Naive thymus-derived CD4-positive, alpha-beta T cell (primary cell): ENCODE results near the gene FCGR2B. TPM values are rescaled to one million over a fixed set of nuclear protein-coding genes. Genes with fewer than 3 reads are reported as not detected.
"Not testable (repeated sequence)": the region's sequence is repeated elsewhere in the genome, so short reads cannot be mapped to it uniquely, and the experiment has no call there.

ENCODE experiments used
- ATAC-seq: fragments of 150-1000 bp; cut with Tn5 transposase; 2 replicates; pipeline ENCODE4 v1.10.0; 2021; ENCODE audit warnings: mild to moderate bottlenecking, moderate library complexity
- CTCF ChIA-PET: fragments of 350-600 bp; sonication (Branson Sonifier 250); formaldehyde crosslinking; loops from one replicate; lab custom pipeline; 2021; ENCODE audit warnings: antibody characterized with exemption; lab: Charles Lee
- POLR2A ChIA-PET: fragments of 350-600 bp; sonication (Branson Sonifier 250); formaldehyde crosslinking; loops from one replicate; lab custom pipeline; 2021; ENCODE audit warnings: antibody characterized with exemption, inconsistent platforms; lab: Charles Lee
- DNase-seq, 9 donors: peaks; one replicate each; pipeline versions ENCODE4 v3.0.0 to v3.0.0-alpha.2; 2020 to 2022; ENCODE audit warnings: mixed read lengths in 1 of 9
- H3K27ac ChIP-seq: one replicate; pipeline ENCODE4 v1.7.0; 2013; ENCODE audit warnings: mild to moderate bottlenecking, low read depth, low read length, moderate library complexity
- H3K27me3 ChIP-seq, 2 donors: one replicate each; pipeline ENCODE4 v1.7.0; 2013; ENCODE audit warnings: low read length in 2 of 2, mild to moderate bottlenecking in 2 of 2, moderate library complexity in 2 of 2; ENCODE audit not compliant: control insufficient read depth in 2 of 2, insufficient read depth in 2 of 2
- H3K36me3 ChIP-seq, 3 experiments: 1 replicate in 2 of 3; 2 replicates in 1 of 3; pipeline ENCODE4 v1.7.0; 2013; ENCODE audit warnings: low read length in 3 of 3, mild to moderate bottlenecking in 3 of 3, moderate library complexity in 1 of 3; ENCODE audit not compliant: insufficient read depth in 3 of 3, control insufficient read depth in 2 of 3
- H3K4me1 ChIP-seq, 2 donors: one replicate each; pipeline ENCODE4 v1.7.0; 2013; ENCODE audit warnings: low read length in 2 of 2, mild to moderate bottlenecking in 2 of 2, moderate library complexity in 1 of 2; ENCODE audit not compliant: control insufficient read depth in 2 of 2, insufficient read depth in 2 of 2
- H3K4me3 ChIP-seq: 2 replicates; pipeline ENCODE4 v1.7.0; 2013; ENCODE audit warnings: mild to moderate bottlenecking, low read length
- H3K9me3 ChIP-seq, 3 experiments: 1 replicate in 2 of 3; 2 replicates in 1 of 3; pipeline ENCODE4 v1.7.0; 2013; ENCODE audit warnings: low read length in 3 of 3; ENCODE audit not compliant: control insufficient read depth in 2 of 3
- H3K27ac Mint-ChIP-seq, 9 donors: one replicate each; pipeline ENCODE4 v1.8.0; 2020 to 2022; ENCODE audit warnings: mixed read lengths in 9 of 9, mild to moderate bottlenecking in 8 of 9, moderate library complexity in 5 of 9, inconsistent platforms in 2 of 9
- H3K27me3 Mint-ChIP-seq, 5 donors: one replicate each; pipeline ENCODE4 v1.8.0; 2021 to 2022; ENCODE audit warnings: mixed read lengths in 5 of 5, mild to moderate bottlenecking in 1 of 5
- H3K36me3 Mint-ChIP-seq, 5 donors: one replicate each; pipeline ENCODE4 v1.8.0; 2020 to 2022; ENCODE audit warnings: mixed read lengths in 5 of 5, mild to moderate bottlenecking in 3 of 5, inconsistent platforms in 1 of 5
- H3K4me1 Mint-ChIP-seq, 7 donors: one replicate each; pipeline ENCODE4 v1.8.0; 2020 to 2022; ENCODE audit warnings: mixed read lengths in 7 of 7, mild to moderate bottlenecking in 3 of 7, inconsistent platforms in 1 of 7
- H3K4me3 Mint-ChIP-seq, 10 donors: one replicate each; pipeline ENCODE4 v1.8.0; 2020 to 2022; ENCODE audit warnings: mild to moderate bottlenecking in 10 of 10, mixed read lengths in 10 of 10, moderate library complexity in 6 of 10, inconsistent platforms in 2 of 10
- H3K9me3 Mint-ChIP-seq, 11 donors: one replicate each; pipeline ENCODE4 v1.8.0; 2020 to 2022; ENCODE audit warnings: mixed read lengths in 11 of 11, mild to moderate bottlenecking in 4 of 11, inconsistent platforms in 1 of 11, moderate library complexity in 1 of 11
- intact Hi-C, 2 donors: fragments of 100-400 bp; cut with micrococcal nuclease; formaldehyde crosslinking; loops; one replicate each; pipeline ENCODE4 v1.15.1; 2023
- polyA plus RNA-seq, 2 donors: library from polyadenylated mRNA; unstranded; fragments of 300-500 nt; fragmentation: Illumina TruSeq; gene quantifications; one replicate each; pipeline ENCODE4 v1.2.3, GENCODE V29; 2021
- total RNA-seq, 6 experiments: library from RNA in 5 of 6; stranded (reverse) in 5 of 6; gene quantifications; 1 replicate in 5 of 6; 2 replicates in 1 of 6; pipeline ENCODE4 v1.2.3 and lab custom pipeline; 2021 to 2026

The FCGR2B gene
- total and polyA plus RNA-seq, 7 experiments from 2014 or later, result 0.24 to 13.9 (median 2.2) TPM; not detected in 2

DNA sequence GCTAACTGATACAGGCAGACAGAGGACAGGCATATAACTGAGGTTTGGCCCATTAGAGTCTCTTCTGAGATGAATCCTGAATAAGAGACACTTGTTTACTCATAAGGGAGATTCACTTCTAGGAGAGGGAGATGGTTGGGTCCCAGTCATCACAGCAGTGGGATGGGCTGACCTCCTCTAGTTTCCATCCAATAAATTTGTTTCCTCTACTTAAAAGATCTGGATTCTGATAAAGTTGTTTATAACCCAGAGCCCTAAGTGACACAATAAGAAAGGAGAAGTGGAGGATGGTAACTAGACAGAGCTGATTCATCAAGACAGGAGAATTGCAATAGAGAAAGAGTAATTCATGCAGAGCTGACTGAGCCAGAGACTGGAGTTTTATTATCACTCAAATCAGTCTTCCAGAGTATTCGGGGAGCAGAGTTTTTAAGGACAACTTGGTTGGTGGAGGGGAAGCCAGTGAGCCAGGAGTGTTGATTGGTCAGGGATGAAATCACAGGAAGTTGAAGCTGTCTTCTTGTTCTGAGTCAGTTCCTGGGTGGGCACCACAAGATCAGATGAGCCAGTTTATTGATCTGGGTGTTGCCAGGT, 26.7 kb upstream of the FCGR2B start:
- H3K36me3 ChIP-seq, H3K27me3 Mint-ChIP-seq, ATAC-seq, CTCF ChIA-PET, H3K4me1 ChIP-seq, H3K9me3 Mint-ChIP-seq, H3K27ac ChIP-seq, POLR2A ChIA-PET, H3K27me3 ChIP-seq, H3K9me3 ChIP-seq, H3K36me3 Mint-ChIP-seq, intact Hi-C loops, DNase-seq, H3K4me3 ChIP-seq: not testable (repeated sequence)
- H3K4me1 Mint-ChIP-seq, result peaks cover 0 to 14% (median 10%) of the 10 kb centered on the region in 7 donors
- peak overlapping the region in 4 of 10 donors; percentile 27 to 74 (median 54) for H3K4me3 Mint-ChIP-seq
- peak overlapping the region in 4 of 9 donors; percentile 56 to 95 (median 69) for H3K27ac Mint-ChIP-seq

DNA sequence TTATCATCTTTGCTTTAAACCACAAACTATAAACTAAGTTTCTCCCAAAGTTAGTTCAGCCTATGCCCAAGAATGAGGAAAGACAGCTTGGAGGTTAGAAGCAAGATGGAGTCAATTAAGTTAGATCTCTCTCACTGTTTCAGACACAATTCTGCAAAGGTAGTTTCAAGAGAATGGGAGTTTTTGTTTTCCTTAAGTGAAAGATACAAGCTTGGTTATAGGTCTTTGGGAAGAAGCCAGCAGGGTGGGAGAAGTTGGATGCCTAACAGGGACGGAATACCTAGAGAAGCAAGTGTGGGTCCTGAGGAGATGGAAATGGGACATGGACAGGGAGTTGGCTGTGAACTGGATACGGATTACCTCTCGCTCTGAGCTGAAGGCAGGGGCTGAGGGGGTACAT, 26.0 kb upstream of the FCGR2B start:
- H3K4me3 ChIP-seq, ATAC-seq, DNase-seq, H3K27ac ChIP-seq, CTCF ChIA-PET, H3K9me3 Mint-ChIP-seq, H3K9me3 ChIP-seq, H3K4me1 ChIP-seq, H3K27me3 ChIP-seq, H3K27me3 Mint-ChIP-seq, H3K36me3 Mint-ChIP-seq, intact Hi-C loops, H3K36me3 ChIP-seq, POLR2A ChIA-PET: not testable (repeated sequence)
- peaks cover 0 to 14% (median 10%) of the 10 kb centered on the region in 7 donors for H3K4me1 Mint-ChIP-seq
- H3K4me3 Mint-ChIP-seq, result peak overlapping the region in 1 of 10 donors; percentile 60
- H3K27ac Mint-ChIP-seq, result peak overlapping the region in 3 of 9 donors; percentile 67 to 92 (median 76)

DNA sequence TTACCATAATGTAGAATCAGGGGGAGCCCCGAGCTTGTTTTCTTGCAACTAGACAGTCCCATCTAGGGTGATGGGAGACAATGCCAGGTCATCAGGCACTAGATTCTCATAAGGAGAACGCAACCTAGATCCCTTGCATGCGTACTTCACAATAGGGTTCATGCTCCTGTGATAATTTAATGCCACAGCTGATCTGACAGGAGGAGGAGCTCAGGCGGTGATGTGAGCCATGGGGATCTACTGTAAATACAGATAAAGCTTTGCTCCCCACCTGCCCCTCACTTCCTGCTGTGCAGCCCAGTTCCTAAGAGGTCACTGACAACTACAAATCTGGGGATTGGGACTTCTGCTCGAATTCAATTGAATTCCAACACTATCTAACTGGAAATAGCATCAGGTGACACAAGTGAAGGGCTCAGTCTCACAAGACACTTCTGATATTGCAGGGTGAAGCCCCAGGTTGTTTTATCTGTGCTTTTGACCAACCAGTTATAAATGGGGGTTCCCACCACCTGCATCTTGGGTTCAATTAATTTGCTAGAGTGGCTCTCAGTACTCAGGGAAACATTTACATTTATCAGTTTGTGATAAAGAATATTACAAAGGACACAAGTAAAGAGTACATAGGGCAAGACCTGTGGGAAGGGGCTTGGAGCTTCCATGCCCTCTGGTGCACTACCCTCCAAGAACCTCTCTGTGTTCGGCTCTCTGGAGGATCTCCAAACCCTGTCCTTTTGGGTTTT, 24.5 kb upstream of the FCGR2B start:
- DNase-seq, POLR2A ChIA-PET, H3K9me3 Mint-ChIP-seq, H3K36me3 Mint-ChIP-seq, CTCF ChIA-PET, H3K9me3 ChIP-seq, H3K36me3 ChIP-seq, H3K4me3 ChIP-seq, H3K4me3 Mint-ChIP-seq, H3K27me3 ChIP-seq, H3K27me3 Mint-ChIP-seq, H3K27ac Mint-ChIP-seq, H3K27ac ChIP-seq, ATAC-seq, H3K4me1 ChIP-seq, intact Hi-C loops: not testable (repeated sequence)
- H3K4me1 Mint-ChIP-seq, result peaks cover 0 to 22% (median 19%) of the 10 kb centered on the region in 7 donors

DNA sequence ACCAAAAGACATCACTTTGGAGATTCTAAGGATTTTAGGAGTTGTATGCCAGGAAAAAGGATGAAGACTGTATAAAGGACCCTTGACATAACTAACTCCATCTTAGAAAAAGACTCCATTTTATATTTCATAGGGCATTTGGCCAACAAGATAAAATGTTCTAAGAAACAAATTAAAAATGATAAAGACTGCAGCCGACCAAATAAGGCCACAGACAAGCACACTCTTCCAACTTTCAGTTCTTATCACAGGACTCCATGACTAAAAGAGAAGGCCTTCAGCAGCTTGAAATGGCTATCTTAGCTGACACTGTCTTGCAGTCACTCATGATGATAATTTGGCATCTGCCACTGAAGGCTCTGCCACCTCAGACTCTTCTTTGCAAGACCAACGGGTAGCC, 23.7 kb upstream of the FCGR2B start:
- intact Hi-C loops, H3K36me3 Mint-ChIP-seq, H3K27me3 Mint-ChIP-seq, H3K4me3 ChIP-seq, DNase-seq, H3K4me3 Mint-ChIP-seq, H3K9me3 ChIP-seq, ATAC-seq, H3K27ac ChIP-seq, H3K27me3 ChIP-seq, H3K36me3 ChIP-seq, H3K4me1 ChIP-seq, H3K9me3 Mint-ChIP-seq, CTCF ChIA-PET, POLR2A ChIA-PET, H3K27ac Mint-ChIP-seq: not testable (repeated sequence)
- peaks cover 0 to 22% (median 20%) of the 10 kb centered on the region in 7 donors for H3K4me1 Mint-ChIP-seq

DNA sequence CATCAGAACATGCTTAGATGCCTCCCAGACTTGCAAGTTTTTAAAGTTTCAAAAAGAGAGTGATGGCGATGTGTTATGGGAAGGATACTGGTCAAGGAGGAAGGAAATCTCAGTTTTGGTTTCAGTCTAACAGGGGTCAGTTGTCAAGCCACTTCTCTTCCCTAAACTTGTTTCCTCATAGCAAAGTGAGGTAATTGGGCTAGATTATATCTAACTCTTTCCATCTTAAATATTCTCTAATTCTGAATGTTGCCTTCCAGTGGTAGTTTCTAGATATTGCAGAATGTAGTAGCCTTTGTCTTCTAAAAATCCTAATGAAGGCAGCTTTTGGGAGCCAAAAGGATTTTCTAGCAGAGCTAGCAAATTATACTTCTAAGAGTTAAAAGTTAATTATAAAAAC, 20.2 kb upstream of the FCGR2B start:
- H3K4me3 ChIP-seq, H3K36me3 ChIP-seq, DNase-seq, H3K27ac ChIP-seq, H3K9me3 Mint-ChIP-seq, H3K36me3 Mint-ChIP-seq, H3K9me3 ChIP-seq, H3K27ac Mint-ChIP-seq, H3K4me1 ChIP-seq, H3K27me3 ChIP-seq, CTCF ChIA-PET, POLR2A ChIA-PET: not testable (repeated sequence)
- Mint-ChIP-seq H3K4me1 (peaks cover 3 to 16% (median 12%) of the 10 kb centered on the region in 7 donors), H3K27me3 (peaks cover 0 to 25% (median 4%) of the 10 kb centered on the region in 5 donors), H3K4me3 (peak overlapping the region in 4 of 10 donors; percentile 22 to 65 (median 44))
- peak; percentile 75 for ATAC-seq
- intact Hi-C loops, result loop anchor here in 1 of 2 donors (10.0 kb wide), 2 partner anchors 78 to 158 kb away; no protein-coding TSS in a partner anchor

DNA sequence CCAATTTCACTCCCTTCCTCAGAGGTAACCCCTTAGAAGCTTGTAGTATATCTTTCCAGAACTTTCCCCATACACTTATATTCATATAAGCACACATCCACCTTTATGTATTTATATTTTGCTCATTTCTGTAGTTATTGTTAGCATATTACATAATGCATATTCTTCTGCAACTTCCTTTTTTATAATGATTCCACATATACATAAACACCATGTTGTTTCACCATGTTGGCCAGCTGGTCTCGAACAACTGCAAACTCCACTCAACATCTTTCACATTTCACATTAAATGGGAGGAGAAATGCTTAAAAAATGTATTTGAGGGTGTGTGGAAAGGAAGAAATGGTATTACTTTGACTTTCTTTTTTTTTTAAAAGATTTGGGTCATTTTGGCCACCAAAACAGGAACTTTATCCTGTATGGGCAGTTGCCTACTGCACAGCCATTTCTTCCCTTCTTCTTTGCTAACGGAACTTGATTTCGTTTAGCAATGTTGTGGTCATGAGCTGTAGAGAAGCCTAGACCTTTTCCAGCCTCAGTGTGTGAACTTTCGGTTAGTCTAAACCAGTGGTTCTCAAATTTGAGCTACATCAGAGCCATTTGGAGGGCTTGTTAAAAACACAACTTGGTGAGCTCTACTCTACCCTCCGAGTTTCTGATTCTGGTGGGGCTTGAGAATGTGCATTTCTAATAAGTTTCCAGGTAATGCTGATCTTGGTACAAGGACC, 19.3 kb upstream of the FCGR2B start:
- H3K4me3 ChIP-seq, POLR2A ChIA-PET: not testable (repeated sequence)
- peaks cover 0 to 29% (median 6%) of the 10 kb centered on the region in 5 donors for H3K27me3 Mint-ChIP-seq

More for the DNA sequence above, 19.3 kb upstream of the FCGR2B start:
- H3K4me1 Mint-ChIP-seq, result peaks cover 5 to 17% (median 14%) of the 10 kb centered on the region in 7 donors
- H3K27ac ChIP-seq, H3K4me3 Mint-ChIP-seq, DNase-seq, H3K27ac Mint-ChIP-seq, H3K9me3 Mint-ChIP-seq, H3K27me3 ChIP-seq, H3K36me3 ChIP-seq, H3K4me1 ChIP-seq, CTCF ChIA-PET, H3K9me3 ChIP-seq, H3K36me3 Mint-ChIP-seq: not testable (repeated sequence)
- intact Hi-C loops, result loop anchor here in 1 of 2 donors (10.0 kb wide), 2 partner anchors 79 to 159 kb away; no protein-coding TSS in a partner anchor
- peak; percentile 73 for ATAC-seq
